HG03575 (cell line): ENCODE results near the gene BAD.
"Not testable (repeated sequence)": the region's sequence is repeated elsewhere in the genome, so short reads cannot be mapped to it uniquely, and the experiment has no call there.

ENCODE experiments used
- ATAC-seq: cut with Tn5 transposase; IDR thresholded peaks from one replicate; pipeline ENCODE4 v1.9.1; 2021; ENCODE audit not compliant: unreplicated experiment, insufficient number of reproducible peaks, low FRiP score; ENCODE audit errors: extremely low read depth

Gene BAD

GRCh38 chr11:64284048-64284961 is at the start of gene BAD:
TSS of gene BAD (minus strand) at chr11:64284665. CDS start at chr11:64284368, 297 bp downstream.
- ATAC-seq, result no peak

GRCh38 chr11:64333556-64333955 is 49.1 kb upstream of the BAD start:
- no peak for ATAC-seq

GRCh38 chr11:64331569-64332371 is 47.3 kb upstream of the BAD start:
- ATAC-seq, result no peak

- ATAC-seq, result no peak
Observed at GRCh38 chr11:64330888-64331287, 46.4 kb upstream of the BAD start.

- ATAC-seq, result no peak
Observed at GRCh38 chr11:64327993-64328392, 43.5 kb upstream of the BAD start.

- ATAC-seq, result no peak
Observed at GRCh38 chr11:64327375-64327774, 42.9 kb upstream of the BAD start.

- no peak for ATAC-seq
Observed at GRCh38 chr11:64324692-64325469, 40.4 kb upstream of the BAD start.

- not testable (repeated sequence) for ATAC-seq
Observed at GRCh38 chr11:64323984-64324383, 39.5 kb upstream of the BAD start.

GRCh38 chr11:64323373-64323772 is 38.9 kb upstream of the BAD start:
- no peak for ATAC-seq

- no peak for ATAC-seq
Observed at GRCh38 chr11:64322925-64323260, 38.4 kb upstream of the BAD start.

GRCh38 chr11:64321533-64321932 is 37.1 kb upstream of the BAD start:
- ATAC-seq, result no peak

- ATAC-seq, result no peak
Observed at GRCh38 chr11:64321026-64321425, 36.6 kb upstream of the BAD start.

GRCh38 chr11:64320556-64320955 is 36.1 kb upstream of the BAD start:
- ATAC-seq, result no peak

GRCh38 chr11:64318766-64319761 is 34.6 kb upstream of the BAD start:
- ATAC-seq, result no peak

GRCh38 chr11:64317961-64318765 is 33.7 kb upstream of the BAD start, which contains the start of gene PRDX5:
TSS of gene PRDX5 (plus strand) at chr11:64318121. CDS start at chr11:64318216, 95 bp downstream.
- no peak for ATAC-seq

- ATAC-seq, result no peak
Observed at GRCh38 chr11:64317325-64317960, 33.0 kb upstream of the BAD start, which contains the start of gene TRMT112. TSS of gene TRMT112 (minus strand) at chr11:64317559. CDS start at chr11:64317526, 33 bp downstream.
